Activated CD4-positive, alpha-beta T cell treated with anti-CD3 and anti-CD28 coated beads for 4 hours (primary cell): ENCODE results near the gene PCNX2.

Source experiments
- DNase-seq, 2 donors: peaks; one replicate each; pipeline ENCODE4 v3.0.0-alpha.2; 2020

The PCNX2 gene

DNA sequence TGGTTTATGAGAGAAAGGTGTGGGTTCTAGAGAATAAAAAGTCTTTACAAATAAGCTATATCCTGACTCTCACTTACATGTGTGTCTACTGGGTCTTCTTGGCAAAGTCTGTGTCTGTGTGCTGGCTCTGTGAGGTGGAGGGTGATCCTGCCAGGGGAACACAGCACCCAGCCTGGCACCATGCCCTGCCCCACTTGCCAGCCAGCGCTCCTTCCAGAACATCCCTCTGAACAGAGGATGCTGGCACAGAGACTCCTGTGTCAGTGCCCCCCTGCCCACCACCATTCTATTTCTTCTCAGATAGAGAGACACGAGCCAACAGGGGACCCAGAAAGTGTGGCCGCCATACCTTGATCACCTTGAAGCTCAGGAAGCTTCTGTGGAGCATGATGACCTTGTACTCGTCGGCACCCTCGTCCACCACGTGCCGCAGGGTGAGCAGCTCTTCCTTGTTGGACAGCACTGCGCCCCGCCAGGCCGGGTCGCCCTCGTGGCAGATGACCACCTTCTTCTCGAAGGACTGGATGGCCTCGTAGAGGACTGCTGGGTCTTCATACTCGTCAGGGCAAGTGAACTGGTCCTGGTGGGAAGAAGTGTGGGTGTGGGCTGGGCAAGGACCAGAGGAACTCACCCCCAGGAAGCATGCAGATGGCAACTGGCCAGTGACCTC, 295.4 kb downstream of the PCNX2 start:
- no peak for DNase-seq

DNA sequence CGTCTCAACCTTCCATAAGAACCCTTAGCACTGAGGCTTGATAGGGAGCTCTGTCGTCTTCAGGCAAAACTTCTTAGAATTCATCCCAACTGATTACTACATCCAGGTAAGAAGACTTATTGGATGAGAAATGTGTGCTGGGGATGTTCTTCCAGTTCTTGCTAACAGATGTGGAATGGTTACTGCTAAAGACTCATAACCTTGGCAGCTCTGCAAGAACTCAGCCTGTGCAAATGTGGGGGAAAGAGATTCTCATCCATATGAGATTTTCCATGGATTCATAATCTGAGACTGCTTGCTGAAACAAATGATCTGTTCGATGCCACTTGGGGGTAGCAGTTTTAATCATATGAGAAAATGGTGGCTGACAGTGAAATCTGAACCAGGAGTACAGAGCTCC, 296.9 kb downstream of the PCNX2 start:
- DNase-seq: no peak

DNA sequence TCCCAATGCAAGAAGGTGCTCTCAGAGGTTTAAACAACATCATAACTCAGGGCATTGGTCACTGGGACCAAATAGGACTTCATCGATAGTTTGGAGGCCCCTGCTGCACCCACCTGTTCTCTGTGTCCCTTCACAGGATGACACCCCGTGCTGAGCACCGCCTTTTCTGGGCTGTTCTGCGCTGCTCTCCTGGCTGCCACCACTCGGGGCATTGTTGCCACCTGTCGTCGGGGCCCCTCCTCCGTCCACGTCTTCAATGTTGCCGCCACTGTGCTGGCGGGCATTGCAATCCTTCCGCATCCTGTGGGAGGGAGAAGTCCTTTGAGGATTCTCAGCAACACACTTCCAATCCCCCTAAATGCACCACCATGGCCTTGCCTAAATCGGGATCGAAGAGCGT, 297.4 kb downstream of the PCNX2 start:
- no peak for DNase-seq

DNA sequence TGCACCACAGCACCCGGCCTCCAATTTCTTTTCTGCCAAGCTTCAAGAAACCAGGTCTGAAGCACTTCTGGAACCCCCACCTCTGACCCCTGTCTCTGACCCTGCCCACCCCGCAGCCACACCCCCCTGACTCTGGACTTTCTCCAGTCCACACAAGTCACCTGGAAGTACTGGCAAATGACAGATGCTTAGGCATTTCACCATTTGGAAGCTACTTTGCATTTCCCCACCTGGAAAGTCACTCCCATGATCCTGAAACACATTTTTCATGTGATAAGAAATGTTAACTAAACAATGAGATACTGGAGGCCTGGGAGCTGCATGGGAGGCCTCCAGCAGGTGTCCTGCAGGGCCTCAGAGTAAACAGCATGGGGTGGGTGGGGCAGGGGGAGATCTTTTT, 299.4 kb downstream of the PCNX2 start:
- DNase-seq: no peak

DNA sequence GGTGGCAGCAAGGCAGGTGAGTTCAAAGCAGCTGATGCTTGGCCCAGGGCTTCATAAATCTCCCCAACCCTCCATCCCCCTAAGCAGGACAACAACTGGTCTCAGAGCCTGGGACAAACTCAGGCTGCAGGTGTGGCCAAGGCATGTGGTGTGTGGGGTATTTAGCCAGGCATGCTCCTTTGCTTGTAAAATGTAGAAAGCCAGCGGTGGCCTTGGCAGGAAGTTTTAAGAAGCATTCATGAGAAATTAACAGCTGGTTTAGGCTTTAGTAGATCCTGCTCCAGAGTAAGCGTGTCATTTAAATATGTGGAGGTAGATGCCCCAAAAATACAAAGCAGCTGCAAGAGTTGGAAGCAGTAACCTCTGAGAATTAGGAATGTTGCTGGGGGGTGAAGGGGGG, 300.3 kb downstream of the PCNX2 start:
- DNase-seq: no peak

DNA sequence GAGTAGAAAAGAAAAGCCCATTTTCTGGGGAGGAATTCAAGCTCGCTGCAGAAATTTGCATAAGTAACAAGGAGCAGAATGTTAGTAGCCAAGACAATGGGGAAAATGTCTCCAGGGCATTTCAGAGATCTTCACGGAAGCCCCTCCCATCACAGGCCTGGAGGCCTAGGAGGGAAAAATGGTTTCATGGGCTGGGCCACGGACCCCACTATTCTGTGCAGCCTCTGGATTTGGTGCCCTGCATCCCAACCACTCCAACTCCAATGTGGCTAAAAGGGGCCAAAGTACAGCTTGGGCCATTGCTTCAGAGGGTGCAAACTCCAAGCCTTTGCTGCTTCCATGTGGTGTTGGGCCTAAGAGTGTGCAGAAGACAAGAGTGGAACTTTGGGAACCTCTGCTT, 302.0 kb downstream of the PCNX2 start:
- no peak for DNase-seq

DNA sequence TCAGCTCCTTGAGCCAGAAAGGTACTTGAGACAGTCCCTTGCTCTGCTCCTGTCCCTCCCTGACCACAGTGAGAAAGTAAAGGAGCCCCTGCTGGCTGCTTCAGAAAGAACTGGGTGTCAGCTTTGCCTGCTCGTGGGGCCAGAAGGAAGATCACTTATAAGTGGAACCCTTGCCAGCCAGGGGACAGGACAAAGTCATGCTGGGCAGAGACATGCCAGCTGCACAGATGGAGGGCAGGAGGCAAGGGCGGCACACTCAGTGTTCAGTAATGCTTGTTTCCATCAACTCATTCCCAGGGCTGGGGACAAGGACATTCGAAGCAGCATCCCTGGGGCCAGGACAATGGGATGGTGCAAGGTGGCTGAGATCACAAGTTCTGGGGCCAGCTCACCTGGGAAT, 303.3 kb downstream of the PCNX2 start:
- no peak for DNase-seq

DNA sequence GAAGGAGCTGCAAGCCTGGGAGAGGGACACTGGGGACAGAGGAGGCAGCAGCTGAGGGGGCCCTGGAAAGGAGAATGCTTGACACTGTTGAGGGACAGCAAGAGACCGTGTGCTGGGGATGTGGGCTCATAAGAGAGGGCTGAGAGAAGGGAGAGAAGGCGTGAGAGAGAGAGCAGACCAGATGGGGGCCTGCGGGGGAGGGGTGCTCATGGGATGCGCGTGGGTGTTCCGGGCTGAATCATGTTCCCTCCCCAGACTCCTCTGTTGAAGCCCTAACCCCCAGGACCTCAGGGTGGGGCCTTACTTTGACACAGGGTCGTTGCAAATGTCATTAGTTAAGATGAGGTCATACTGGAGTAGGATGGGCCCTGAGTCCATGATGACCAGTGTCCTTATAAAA, 304.3 kb downstream of the PCNX2 start:
- no peak for DNase-seq

DNA sequence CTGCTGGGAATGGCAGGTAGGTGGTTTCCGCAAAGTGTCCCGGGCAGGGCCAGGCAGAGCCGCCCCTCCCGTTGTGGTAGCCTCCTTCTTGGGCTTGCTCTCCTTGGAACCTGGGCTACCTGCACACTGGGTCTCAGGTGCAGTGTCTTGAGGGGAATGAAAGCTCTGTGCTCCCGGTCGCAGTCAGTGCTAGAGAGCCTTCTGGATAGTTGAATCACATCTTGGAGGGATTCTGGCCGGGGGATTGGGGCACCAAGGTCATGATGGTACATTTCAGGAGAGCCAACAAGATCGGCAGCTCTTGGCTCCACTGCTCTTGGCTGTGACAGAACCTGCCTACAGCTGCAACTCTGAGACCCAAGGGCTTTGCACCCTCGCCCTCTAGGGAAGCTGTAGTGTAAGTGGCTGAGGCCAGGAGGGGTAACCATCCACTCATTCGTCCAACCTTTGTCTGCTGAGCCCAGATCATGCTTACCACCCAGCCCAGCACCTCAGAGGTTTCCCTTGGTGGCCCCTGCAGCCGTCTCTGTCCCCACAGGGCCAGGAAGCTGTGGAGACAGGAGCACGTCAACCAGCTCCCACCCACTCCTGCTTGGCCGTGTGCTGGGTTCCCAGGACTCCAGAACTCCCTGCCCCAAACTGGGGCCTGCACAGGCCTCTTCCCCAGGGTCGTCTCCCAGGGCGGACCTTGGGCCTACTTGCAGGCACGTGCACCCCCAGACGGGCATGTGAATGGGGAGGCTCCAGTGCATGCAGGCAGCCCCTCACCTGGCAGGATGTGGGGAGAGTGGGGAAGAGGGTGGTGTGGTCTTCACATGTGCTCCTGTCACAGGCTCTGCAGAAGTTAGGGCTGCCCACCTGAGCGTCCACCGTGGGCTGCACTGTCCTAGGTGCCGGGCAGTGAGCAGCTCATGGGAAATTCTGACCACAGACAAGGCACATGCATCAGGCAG, 305.1 kb downstream of the PCNX2 start:
- DNase-seq: no peak

DNA sequence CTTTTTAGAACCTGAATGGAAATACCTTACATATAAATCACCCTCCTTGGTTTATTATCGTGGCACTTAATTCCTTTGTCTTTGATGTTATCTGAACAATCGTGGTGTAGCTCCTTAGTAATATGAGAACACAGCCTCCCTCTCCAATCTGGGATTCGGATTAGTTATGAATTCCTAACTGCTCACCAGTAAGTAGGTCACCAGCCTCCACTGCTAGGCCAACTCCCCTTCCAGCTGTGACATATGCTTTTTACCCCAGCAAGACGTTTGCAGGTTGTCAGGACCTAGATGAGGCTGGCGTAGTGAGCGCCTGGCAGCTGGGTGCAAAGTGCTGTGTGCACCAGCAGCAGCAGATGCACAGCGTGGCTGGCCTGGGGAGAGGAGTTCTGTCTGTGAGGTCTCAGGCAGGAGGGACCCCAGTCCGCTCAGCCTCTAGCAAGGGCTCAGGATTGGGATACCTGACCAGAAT, 306.9 kb downstream of the PCNX2 start:
- no peak for DNase-seq

DNA sequence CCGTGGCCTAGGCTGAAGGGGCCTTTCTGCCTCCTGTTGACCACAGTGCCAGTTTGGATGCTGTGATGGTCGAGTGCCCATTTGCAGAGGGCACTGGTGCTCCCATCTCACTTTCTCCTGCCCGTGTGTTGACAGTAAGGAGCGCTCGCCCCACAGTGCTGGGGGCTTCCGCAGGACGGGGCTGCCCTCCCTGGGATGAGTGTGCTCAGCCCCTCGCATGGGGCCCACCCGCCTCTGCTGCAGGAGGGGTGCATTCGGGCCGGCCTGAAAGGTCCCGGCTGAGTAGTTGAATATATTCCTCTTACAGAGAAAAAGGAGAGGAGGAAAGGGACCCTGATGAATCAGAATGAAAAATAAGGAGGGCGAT, 307.8 kb downstream of the PCNX2 start:
- no peak for DNase-seq

DNA sequence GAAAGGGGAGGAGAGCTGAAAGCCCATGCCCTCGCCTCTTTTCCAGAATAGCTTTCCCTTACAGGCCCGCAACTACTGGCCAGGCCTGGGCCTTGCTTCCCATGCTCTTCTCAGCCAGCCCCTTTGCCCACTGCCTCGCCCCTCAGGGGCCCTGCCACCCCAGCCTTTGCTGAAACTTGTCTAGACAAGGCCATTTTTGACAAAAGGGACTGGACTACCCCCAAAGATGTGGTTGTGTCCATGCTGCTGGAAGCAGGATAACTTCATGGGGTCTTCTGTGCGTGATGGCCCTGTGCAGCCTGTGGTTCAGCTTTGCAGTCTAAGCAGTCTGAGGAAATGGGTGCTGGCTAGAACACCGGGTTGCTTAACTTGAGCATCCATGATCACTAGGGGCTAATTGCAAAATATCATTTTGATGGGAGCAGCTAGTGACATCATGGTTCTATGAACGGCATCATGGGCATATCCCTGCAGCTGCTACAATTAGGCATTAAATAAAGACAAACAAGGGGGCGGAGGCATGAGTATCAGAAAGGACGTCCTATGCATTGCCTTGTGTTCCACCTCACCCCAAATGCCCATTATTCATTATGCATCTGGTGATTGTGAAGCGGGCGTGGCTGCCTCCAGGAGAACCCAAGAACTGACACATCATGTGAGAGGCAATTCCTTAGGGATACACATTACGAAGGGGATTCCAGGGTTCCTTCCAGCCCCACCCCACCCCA, 308.3 kb downstream of the PCNX2 start:
- no peak for DNase-seq

DNA sequence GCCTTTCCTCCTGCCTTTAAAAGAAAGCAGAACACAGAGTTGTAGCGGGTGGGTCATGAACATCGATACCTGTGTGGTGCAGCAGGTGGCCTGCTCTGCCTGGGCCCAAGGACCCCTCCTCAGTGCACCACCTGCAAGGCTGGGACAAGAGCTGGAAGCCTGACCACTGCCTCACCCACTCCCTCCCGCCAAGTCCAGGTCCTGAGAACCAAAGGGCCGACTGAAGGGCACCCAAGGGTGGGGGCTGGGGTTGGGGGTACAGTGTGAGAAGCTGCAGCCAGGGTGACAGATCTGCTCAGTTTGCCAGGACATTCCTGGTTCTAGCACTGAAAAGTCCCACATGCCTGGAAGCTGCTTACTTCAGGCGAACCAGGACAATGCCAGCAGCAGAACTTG, 309.0 kb downstream of the PCNX2 start:
- DNase-seq: no peak

DNA sequence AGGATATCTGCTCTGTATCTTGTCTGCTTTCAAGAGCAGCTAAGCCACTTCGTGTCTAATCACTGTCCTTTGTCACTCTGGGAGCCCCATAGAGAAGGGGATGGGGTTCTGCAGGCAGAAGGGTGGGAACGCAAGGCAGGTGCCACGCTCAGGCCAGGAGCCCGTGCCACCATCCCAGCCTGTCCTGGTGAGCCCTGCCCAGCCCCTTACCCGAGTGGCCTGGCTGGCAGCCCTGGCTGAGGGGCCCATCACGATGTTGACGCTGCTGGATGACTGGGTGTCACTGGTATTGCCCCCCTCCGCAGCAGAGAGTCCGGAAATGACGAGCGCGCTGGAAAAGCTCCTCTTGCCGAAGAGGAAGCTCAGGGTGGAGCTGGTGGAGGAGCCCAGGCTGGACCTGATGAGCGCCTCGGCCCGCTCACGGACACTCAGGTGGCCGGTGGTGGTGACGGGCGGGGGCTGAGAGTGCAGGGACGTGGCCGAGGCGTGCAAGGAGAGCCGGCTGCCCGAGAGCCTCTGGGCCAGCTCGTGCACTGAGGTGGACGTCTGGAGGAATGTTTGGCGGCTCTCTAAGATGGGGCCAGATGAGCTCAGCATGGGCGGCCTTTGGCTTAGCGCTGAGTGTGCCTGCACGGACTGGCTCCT, 309.5 kb downstream of the PCNX2 start:
- DNase-seq: no peak

DNA sequence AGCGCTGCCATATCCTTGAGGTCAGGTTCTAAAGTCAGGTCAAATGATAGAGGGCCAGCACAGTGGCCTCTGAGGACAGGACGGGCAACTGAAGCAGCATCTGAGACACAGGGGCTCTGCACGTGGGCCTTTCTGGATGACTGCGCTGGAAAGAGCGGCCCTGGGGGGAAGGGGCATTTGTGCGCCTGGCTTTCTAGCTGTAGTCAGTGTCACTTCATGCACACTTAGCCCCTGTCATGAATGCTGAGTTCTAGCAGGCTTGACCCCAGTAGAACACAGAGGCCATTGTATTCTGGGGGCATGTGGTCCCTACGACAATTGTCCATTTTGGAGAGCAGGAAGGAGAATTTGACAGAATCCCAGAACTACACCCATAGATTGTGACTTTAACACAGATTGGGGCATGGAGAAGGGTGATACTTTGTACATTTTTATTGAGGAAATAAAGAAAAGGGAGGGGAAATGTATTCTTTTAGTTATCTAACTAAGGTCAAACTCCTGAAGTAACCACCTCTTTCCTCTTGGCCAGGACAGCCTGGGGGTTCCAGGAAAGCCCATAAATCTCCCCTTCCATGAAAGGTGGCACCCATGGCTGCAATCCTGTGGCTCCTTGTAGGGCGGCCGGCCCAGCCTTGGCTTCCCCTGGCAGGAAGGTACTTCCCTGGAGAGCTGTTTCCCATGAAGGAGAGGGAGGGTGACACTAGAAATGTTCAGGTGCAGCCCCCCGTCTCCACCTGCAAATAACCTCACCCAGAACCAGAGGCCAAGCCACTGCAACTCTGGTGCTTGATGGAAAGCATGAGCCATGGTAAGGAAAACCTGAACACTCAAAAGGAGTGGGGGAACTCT, 310.7 kb downstream of the PCNX2 start:
- no peak for DNase-seq

DNA sequence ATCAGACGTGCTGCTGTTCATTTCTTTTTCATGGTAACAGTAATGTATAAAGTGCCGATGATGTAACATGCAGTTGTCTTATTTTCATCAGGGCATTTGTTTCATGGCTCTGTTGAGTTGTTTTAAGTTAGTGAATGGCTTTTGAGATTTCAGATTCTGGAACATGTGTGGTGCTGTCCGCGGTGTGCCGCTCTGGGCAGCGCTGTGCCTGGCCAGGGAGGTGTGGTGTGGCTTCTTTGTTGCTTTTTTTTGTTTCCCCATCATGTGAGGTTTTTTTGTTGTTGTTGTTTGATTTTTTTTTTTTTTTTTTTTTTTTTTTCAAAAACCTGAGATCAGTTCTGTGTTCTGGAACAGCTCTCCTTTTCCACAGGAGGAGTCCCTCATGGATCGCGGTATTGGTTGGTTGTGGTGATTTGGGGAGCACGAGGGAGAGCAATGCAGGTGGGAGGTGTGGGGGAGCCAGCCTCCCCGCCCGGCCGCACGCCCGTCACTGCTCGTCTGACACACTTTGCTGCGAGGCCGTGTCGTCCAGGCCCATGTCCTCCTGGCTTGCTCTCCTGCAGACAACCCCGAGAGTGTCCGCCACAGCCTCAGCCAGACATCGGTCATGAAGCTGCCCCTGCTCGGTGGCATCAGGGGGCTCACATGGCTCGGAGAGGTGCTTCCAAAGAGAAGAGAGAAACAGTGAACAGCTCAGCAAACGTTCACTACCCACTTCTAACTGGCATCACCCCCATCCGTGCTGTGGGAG, 311.5 kb downstream of the PCNX2 start:
- DNase-seq: no peak

DNA sequence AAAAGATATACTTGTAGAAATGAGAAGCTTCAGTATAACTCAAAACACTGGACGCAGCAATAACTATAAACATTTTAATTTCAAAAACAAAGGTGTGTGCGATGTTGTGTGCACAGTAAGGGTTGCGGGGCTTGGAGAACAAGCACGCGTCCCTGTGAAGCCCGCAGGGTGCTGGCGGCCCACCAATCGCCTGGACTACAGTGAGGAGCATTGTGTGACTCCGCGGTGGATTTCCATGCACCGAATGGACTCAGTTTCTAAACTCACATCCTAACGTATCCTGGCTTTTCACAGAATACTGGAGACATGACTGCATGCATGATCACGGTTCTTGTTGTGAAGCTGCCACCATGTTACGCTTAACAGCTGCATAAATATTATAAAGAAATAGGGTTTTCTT, 312.1 kb downstream of the PCNX2 start:
- no peak for DNase-seq

DNA sequence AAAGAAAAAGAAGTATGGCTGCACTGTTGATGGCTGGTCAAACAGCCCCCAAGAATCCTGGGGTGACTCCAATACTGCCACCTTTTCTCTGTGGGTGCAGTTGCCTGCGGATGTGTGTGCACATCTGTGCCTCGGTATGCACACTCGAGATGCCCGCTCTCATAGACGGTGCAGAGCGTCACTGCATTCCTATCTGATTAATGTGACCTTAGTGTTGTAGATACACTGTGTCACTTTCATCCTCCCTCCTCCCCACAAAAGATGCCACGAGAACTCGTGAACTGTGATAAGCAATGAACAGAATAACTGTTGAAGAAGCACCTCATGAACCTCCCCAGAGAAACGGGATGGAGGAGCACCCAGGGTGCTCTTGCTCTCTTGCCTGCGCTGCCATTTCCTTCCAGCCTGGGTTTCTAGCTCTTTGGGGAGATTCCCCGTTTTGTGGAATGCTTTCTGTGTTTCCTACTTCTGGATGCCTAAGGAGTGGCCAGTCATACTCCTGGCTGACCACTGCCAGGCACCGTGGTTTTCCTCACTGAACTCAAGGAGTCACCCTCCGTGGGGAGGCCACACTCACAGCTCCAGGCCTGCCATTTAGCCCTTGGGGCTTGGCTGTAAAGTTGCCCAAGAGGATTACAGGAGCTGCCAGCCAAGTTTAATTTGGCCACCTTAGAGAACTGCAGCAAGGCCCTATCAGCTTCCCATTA, 313.1 kb downstream of the PCNX2 start:
- no peak for DNase-seq

DNA sequence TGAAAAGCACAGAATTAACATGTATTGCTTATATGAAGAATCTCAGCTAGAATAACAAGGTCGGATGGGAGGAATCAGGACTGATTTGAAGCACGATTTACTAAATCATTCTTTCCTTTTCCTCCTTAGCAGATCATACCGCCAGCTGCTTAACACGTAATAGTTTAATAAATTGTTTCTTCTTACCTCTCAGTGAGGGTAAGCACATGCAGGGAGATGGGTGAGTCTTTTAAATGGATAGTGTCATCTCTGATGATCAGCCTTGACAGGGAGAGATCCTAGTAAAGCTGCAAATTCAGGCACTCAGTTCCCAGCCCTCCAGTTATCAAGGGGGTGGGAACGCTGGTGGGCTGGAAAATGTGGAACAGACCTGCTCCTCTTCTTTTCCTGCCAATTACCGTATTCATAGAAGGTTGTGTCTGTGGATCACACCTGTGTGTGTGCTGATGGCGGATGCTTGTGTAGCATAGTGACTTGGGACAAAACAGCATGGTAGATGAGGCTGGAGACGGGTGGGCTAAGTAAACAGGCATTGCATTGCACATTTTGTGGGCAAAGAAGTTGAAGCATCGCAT, 314.5 kb downstream of the PCNX2 start:
- DNase-seq: no peak

DNA sequence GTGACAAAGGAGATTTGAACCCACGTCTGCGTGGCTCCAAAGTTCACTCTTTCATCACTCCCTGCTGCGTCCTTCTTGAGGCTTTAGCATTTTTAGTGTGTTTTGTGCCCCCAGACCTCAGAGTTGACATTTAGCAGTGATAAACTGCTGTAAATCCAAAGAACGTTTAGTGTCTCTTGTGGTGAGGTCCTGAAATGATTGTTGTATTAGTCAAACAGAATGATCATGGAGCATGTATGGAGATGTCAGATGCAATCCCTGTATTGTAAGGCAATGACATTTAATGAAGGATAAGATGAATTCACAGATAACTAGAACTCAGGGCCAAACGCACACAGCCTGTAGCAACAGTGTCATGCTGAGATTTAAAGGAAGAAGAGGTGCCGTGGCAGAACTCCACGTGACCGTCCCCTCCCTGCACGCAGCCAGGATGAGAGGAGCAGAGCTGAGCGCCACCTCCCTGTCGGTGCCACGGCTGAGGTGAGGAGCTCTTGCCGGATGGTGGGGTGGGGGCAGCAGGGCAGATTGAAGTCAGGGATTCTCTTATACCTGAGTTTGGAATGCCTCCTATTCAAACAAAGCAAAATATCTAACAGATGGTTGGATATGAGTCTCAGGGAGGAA, 315.1 kb downstream of the PCNX2 start:
- no peak for DNase-seq
